CD4-positive, alpha-beta T cell treated with Interleukin-17A for 1 hour (primary cell): Measurements from ENCODE around the gene PCDHB9.
"Not testable (repeated sequence)": the region's sequence is repeated elsewhere in the genome, so short reads cannot be mapped to it uniquely, and the experiment has no call there.

ENCODE experiments used
- DNase-seq: peaks from one replicate; pipeline ENCODE4 v3.0.0-alpha.2; 2020

PCDHB9 gene

GRCh38 chr5:141189131-141189530 lies 2.2 kb downstream of the PCDHB9 start:
- not testable (repeated sequence) for DNase-seq

- DNase-seq, result peak; percentile 16
Measured at GRCh38 chr5:141192110-141192725, 5.3 kb downstream of the PCDHB9 start, which contains the start of gene PCDHB10. TSS of gene PCDHB10 (plus strand) at chr5:141192353. CDS start at chr5:141192553, 200 bp downstream.

- DNase-seq, result not testable (repeated sequence)
Measured at GRCh38 chr5:141194332-141194731, 7.4 kb downstream of the PCDHB9 start.

DNA sequence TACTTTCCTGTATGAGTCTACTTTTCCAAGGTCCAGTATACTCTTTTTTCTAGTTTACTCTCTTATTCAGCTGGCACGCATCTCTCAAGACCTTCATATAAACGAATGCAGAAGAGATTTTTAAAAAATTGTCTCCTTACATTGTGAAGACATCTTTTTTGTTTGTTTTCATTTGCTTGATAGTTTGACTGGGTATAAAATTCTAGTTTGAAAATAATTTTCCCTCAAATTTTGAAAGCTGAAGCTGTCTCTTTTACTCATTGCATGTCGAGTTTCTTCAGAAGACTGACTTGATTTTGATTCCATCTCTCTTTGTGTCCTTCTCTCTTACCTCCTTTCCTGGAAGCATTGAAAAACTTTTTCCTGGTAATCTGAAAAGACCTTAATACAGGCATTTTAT lies 9.4 kb downstream of the PCDHB9 start:
- no peak for DNase-seq

- DNase-seq, result no peak
Measured at GRCh38 chr5:141199359-141200235, 12.6 kb downstream of the PCDHB9 start, which contains the start of gene PCDHB11. TSS of gene PCDHB11 (plus strand) at chr5:141199627. CDS start at chr5:141199775, 148 bp downstream.

GRCh38 chr5:141201126-141201525 lies 14.2 kb downstream of the PCDHB9 start:
- not testable (repeated sequence) for DNase-seq

DNA sequence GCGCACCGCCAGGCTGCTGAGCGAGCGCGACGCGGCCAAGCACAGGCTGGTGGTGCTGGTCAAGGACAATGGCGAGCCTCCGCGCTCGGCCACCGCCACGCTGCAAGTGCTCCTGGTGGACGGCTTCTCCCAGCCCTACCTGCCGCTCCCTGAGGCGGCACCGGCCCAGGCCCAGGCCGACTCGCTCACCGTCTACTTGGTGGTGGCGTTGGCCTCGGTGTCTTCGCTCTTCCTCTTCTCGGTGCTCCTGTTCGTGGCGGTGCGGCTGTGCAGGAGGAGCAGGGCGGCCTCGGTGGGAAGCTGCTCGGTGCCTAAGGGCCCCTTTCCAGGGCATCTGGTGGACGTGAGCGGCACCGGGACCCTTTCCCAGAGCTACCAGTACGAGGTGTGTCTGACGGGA lies 14.7 kb downstream of the PCDHB9 start:
- DNase-seq, result not testable (repeated sequence)

- DNase-seq, result no peak
Measured at GRCh38 chr5:141208478-141208877, 21.5 kb downstream of the PCDHB9 start, which contains the start of gene PCDHB12. TSS of gene PCDHB12 (plus strand) at chr5:141208719. CDS start at chr5:141208908, 189 bp downstream.

DNA sequence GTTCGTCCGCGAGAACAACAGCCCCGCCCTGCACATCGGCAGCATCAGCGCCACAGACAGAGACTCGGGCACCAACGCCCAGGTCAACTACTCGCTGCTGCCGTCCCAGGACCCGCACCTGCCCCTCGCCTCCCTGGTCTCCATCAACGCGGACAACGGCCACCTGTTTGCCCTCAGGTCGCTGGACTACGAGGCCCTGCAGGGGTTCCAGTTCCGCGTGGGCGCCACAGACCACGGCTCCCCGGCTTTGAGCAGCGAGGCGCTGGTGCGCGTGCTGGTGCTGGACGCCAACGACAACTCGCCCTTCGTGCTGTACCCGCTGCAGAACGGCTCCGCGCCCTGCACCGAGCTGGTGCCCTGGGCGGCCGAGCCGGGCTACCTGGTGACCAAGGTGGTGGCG lies 23.3 kb downstream of the PCDHB9 start:
- DNase-seq, result not testable (repeated sequence)

GRCh38 chr5:141210849-141211248 lies 23.9 kb downstream of the PCDHB9 start:
- DNase-seq, result not testable (repeated sequence)

DNA sequence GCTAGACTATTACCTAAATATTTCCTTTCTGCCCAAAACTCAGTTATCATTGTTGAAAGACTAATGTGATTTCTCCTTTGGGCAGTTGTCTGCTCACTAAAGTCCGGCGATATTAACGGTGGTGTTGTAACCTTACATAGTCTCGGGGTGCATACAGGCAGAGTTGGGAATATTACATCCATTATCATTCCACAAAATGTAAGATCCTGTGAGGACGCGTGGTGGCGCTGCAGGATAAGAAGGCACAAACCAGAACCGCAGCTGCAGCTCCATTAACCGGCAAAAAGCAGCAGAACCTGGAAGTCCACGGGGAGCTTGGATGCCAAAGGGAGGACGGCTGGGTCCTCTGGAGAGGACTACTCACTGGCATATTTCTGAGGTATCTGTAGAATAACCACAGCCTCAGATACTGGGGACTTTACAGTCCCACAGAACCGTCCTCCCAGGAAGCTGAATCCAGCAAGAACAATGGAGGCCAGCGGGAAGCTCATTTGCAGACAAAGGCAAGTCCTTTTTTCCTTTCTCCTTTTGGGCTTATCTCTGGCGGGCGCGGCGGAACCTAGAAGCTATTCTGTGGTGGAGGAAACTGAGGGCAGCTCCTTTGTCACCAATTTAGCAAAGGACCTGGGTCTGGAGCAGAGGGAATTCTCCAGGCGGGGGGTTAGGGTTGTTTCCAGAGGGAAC lies 26.8 kb downstream of the PCDHB9 start, which contains the start of gene PCDHB13:
Gene PCDHB13 (plus strand): TSS at position 264 of the 684 bp plus-strand sequence. CDS start 205 bp downstream, at position 469.
- peak; percentile 20 for DNase-seq

DNA sequence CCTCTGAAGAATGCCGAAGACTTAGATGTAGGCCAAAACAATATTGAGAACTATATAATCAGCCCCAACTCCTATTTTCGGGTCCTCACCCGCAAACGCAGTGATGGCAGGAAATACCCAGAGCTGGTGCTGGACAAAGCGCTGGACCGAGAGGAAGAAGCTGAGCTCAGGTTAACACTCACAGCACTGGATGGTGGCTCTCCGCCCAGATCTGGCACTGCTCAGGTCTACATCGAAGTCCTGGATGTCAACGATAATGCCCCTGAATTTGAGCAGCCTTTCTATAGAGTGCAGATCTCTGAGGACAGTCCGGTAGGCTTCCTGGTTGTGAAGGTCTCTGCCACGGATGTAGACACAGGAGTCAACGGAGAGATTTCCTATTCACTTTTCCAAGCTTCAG lies 27.6 kb downstream of the PCDHB9 start:
- DNase-seq, result not testable (repeated sequence)

DNA sequence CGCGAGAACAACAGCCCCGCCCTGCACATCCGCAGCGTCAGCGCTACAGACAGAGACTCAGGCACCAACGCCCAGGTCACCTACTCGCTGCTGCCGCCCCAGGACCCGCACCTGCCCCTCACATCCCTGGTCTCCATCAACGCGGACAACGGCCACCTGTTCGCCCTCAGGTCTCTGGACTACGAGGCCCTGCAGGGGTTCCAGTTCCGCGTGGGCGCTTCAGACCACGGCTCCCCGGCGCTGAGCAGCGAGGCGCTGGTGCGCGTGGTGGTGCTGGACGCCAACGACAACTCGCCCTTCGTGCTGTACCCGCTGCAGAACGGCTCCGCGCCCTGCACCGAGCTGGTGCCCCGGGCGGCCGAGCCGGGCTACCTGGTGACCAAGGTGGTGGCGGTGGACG lies 28.5 kb downstream of the PCDHB9 start:
- DNase-seq, result not testable (repeated sequence)

- DNase-seq, result not testable (repeated sequence)
Measured at GRCh38 chr5:141216035-141216434, 29.1 kb downstream of the PCDHB9 start.

DNA sequence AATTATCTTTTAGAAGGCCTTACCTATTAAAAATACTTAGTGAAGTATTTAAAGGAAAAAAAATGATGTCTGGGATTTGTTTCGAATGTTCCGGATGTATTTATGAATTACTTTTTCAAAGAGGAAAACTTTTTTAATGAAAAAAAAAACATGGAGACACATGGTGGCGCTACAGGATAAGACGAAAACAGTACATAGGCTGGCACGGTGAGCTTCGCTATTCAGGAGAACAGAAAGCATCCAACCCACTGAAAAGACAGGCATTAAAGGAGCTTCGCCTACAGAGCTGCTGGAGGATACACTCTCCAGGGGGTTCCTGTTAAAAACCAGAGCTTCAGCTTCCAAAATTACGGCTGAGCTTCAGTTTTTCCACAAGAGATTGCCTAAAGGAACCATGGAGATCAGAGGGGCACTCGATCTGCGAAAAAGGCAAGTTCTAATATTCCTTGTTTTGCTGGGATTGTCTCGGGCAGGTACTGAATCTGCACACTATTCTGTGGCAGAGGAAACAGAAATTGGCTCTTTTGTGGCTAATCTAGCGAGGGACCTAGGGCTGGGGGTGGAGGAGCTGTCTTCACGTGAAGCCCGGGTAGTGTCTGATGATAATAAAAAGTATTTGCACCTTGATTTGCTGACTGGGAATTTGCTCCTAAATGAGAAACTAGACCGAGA lies 36.3 kb downstream of the PCDHB9 start, which contains the start of gene PCDHB14:
Gene PCDHB14 (plus strand): TSS at position 232 of the 672 bp plus-strand sequence. CDS start 163 bp downstream, at position 395.
- no peak for DNase-seq

DNA sequence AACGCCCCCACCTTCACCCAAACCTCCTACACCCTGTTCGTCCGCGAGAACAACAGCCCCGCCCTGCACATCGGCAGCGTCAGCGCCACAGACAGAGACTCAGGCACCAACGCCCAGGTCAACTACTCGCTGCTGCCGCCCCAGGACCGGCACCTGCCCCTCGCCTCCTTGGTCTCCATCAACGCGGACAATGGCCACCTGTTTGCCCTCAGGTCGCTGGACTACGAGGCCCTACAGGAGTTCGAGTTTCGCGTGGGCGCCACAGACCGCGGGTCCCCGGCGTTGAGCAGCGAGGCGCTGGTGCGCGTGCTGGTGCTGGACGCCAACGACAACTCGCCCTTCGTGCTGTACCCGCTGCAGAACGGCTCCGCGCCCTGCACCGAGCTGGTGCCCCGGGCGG lies 37.9 kb downstream of the PCDHB9 start:
- not testable (repeated sequence) for DNase-seq

- not testable (repeated sequence) for DNase-seq
Measured at GRCh38 chr5:141225421-141225820, 38.5 kb downstream of the PCDHB9 start.

DNA sequence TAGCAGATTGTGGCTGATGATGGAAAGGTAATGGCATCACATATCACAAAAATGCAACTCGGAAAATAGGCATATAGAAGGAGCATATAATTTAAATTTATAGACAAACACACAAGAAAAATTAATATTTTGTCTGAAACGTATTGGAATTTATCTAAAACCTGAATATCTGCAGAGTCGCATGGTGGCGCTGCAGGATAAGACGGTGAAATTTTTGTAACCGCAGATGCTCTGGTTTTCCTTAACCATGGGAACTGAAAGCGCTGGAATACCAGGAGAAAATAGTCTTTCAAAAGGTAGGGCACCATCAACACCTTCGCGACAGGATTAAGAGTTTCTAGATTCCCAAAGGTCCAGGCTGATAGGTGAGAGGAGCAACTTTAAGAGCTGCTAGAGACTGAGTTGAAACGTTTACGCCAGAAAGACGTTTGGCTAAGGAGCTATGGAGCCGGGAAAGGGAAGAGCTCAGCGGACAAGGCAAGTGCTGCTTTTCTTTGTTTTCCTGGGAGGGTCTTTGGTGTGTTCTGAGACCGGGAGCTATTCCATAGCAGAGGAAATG lies 47.2 kb downstream of the PCDHB9 start:
- no peak for DNase-seq

- DNase-seq, result not testable (repeated sequence)
Measured at GRCh38 chr5:141235922-141236321, 49.0 kb downstream of the PCDHB9 start.

GRCh38 chr5:141236516-141237313 lies 49.8 kb downstream of the PCDHB9 start:
- no peak for DNase-seq
